H9 (cell line): ENCODE results near the gene GSS. TPM values are rescaled to one million over a fixed set of nuclear protein-coding genes. Genes with fewer than 3 reads are reported as not detected.

ENCODE experiments used
- DNase-seq: peaks from one replicate; pipeline ENCODE4 v3.0.0-alpha.2; 2017
- H2AFZ ChIP-seq: one replicate; pipeline ENCODE4 v1.6.1; 2013; ENCODE audit warnings: mild to moderate bottlenecking, low read length, control low read depth, moderate library complexity
- H2AK5ac ChIP-seq: 2 replicates; pipeline ENCODE4 v1.6.1; 2013; ENCODE audit warnings: low read length, control low read depth, mixed read lengths; ENCODE audit not compliant: insufficient read length
- H2BK120ac ChIP-seq: one replicate; pipeline ENCODE4 v1.6.1; 2013; ENCODE audit warnings: low read depth, mild to moderate bottlenecking, low read length, control low read depth, inconsistent platforms; ENCODE audit not compliant: poor library complexity, severe bottlenecking
- H2BK12ac ChIP-seq: 2 replicates; pipeline ENCODE4 v1.6.1; 2013; ENCODE audit warnings: low read length, control low read depth, mixed read lengths, low read depth; ENCODE audit not compliant: insufficient read length
- H2BK15ac ChIP-seq: 2 replicates; pipeline ENCODE4 v1.6.1; 2013; ENCODE audit warnings: low read depth, low read length, control low read depth
- H2BK20ac ChIP-seq: one replicate; pipeline ENCODE4 v1.6.1; 2013; ENCODE audit warnings: low read depth, mild to moderate bottlenecking, low read length, control low read depth, inconsistent platforms; ENCODE audit not compliant: poor library complexity, severe bottlenecking
- H2BK5ac ChIP-seq: 2 replicates; pipeline ENCODE4 v1.6.1; 2013; ENCODE audit warnings: low read length, control low read depth, mixed read lengths; ENCODE audit not compliant: insufficient read length
- H3K14ac ChIP-seq: 2 replicates; pipeline ENCODE4 v1.6.1; 2013; ENCODE audit warnings: low read length, control low read depth; ENCODE audit not compliant: insufficient read depth
- H3K18ac ChIP-seq: 2 replicates; pipeline ENCODE4 v1.6.1; 2013; ENCODE audit warnings: low read depth, mild to moderate bottlenecking, mixed read lengths, low read length, control low read depth; ENCODE audit not compliant: insufficient read length
- H3K23ac ChIP-seq: 2 replicates; pipeline ENCODE4 v1.6.1; 2013; ENCODE audit warnings: low read length, control low read depth, mixed read lengths, low read depth; ENCODE audit not compliant: insufficient read length
- H3K23me2 ChIP-seq: 2 replicates; pipeline ENCODE4 v1.6.1; 2013; ENCODE audit warnings: low read depth, mild to moderate bottlenecking, mixed read lengths, low read length, control low read depth; ENCODE audit not compliant: insufficient read length, poor library complexity, severe bottlenecking
- H3K27ac ChIP-seq: 2 replicates; pipeline ENCODE4 v1.5.1; 2013; ENCODE audit warnings: low read length, control low read depth, mixed read lengths, low read depth; ENCODE audit not compliant: insufficient read length
- H3K27me3 ChIP-seq: 2 replicates; pipeline ENCODE4 v1.6.1; 2013; ENCODE audit warnings: low read length, control low read depth, inconsistent platforms; ENCODE audit not compliant: insufficient read depth
- H3K4ac ChIP-seq: 2 replicates; pipeline ENCODE4 v1.6.1; 2013; ENCODE audit warnings: low read depth, mild to moderate bottlenecking, control low read depth, inconsistent platforms, low read length, moderate library complexity
- H3K4me1 ChIP-seq: 2 replicates; pipeline ENCODE4 v1.6.1; 2013; ENCODE audit warnings: low read length, control low read depth, inconsistent platforms; ENCODE audit not compliant: insufficient read depth
- H3K4me2 ChIP-seq: 2 replicates; pipeline ENCODE4 v1.6.1; 2013; ENCODE audit warnings: low read length, control low read depth, mixed read lengths; ENCODE audit not compliant: insufficient read length, insufficient read depth
- H3K56ac ChIP-seq: 2 replicates; pipeline ENCODE4 v1.6.1; 2013; ENCODE audit warnings: low read depth, mild to moderate bottlenecking, mixed read lengths, low read length, control low read depth; ENCODE audit not compliant: insufficient read length
- H3K79me1 ChIP-seq: 2 replicates; pipeline ENCODE4 v1.6.1; 2013; ENCODE audit warnings: low read depth, mild to moderate bottlenecking, moderate library complexity, low read length, control low read depth, inconsistent platforms; ENCODE audit not compliant: insufficient read depth, poor library complexity, severe bottlenecking
- H3K79me2 ChIP-seq: 2 replicates; pipeline ENCODE4 v1.6.1; 2013; ENCODE audit warnings: low read length, control low read depth, inconsistent platforms; ENCODE audit not compliant: insufficient read depth
- H3K9ac ChIP-seq: 2 replicates; pipeline ENCODE4 v1.6.1; 2013; ENCODE audit warnings: low read length, control low read depth, mixed read lengths; ENCODE audit not compliant: insufficient read length; ENCODE audit errors: extremely low read depth
- H3K9me3 ChIP-seq: one replicate; pipeline ENCODE4 v1.6.1; 2013; ENCODE audit warnings: low read depth, low read length, inconsistent platforms; ENCODE audit not compliant: control insufficient read depth
- H3T11ph ChIP-seq: one replicate; pipeline ENCODE4 v1.6.1; 2013; ENCODE audit warnings: mild to moderate bottlenecking, low read length, control low read depth, inconsistent platforms
- H4K20me1 ChIP-seq: one replicate; pipeline ENCODE4 v1.6.1; 2013; ENCODE audit not compliant: control insufficient read depth, insufficient read length, insufficient read depth
- H4K5ac ChIP-seq: 2 replicates; pipeline ENCODE4 v1.6.1; 2013; ENCODE audit warnings: low read depth, mild to moderate bottlenecking, mixed read lengths, low read length, control low read depth; ENCODE audit not compliant: insufficient read length
- H4K8ac ChIP-seq: replicated peaks from 2 replicates; pipeline ENCODE4 v1.6.1; 2013; ENCODE audit warnings: low read length, control low read depth, mixed read lengths, low read depth; ENCODE audit not compliant: insufficient read length
- H4K91ac ChIP-seq: 2 replicates; pipeline ENCODE4 v1.6.1; 2013; ENCODE audit warnings: low read depth, mild to moderate bottlenecking, moderate library complexity, mixed read lengths, low read length, control low read depth; ENCODE audit not compliant: insufficient read length
- H3K27ac Mint-ChIP-seq, 3 experiments: 2 replicates in 2 of 3; 3 replicates in 1 of 3; pipeline ENCODE4 v1.8.0; 2020 to 2021; ENCODE audit warnings: mixed read lengths in 3 of 3, mild to moderate bottlenecking in 1 of 3, moderate library complexity in 1 of 3
- H3K27me3 Mint-ChIP-seq: 2 replicates; pipeline ENCODE4 v1.8.0; 2021; ENCODE audit warnings: low read depth, mild to moderate bottlenecking, moderate library complexity, mixed read lengths
- H3K36me3 Mint-ChIP-seq, 3 experiments: 2 replicates in 2 of 3; 3 replicates in 1 of 3; pipeline ENCODE4 v1.8.0; 2020 to 2021; ENCODE audit warnings: low read depth in 3 of 3, mixed read lengths in 3 of 3; ENCODE audit not compliant: insufficient read depth in 1 of 3
- H3K4me1 Mint-ChIP-seq, 2 experiments: 2 replicates each; pipeline ENCODE4 v1.8.0; 2020; ENCODE audit warnings: mixed read lengths in 2 of 2
- H3K4me3 Mint-ChIP-seq, 2 experiments: 2 replicates in 1 of 2; 3 replicates in 1 of 2; pipeline ENCODE4 v1.8.0; 2020 to 2021; ENCODE audit warnings: mild to moderate bottlenecking in 2 of 2, mixed read lengths in 2 of 2, moderate library complexity in 1 of 2
- H3K9me3 Mint-ChIP-seq, 2 experiments: 2 replicates in 1 of 2; 3 replicates in 1 of 2; pipeline ENCODE4 v1.8.0; 2020; ENCODE audit warnings: mild to moderate bottlenecking in 2 of 2, mixed read lengths in 2 of 2, moderate library complexity in 1 of 2
- CTCF ChIP-seq: fragments of 200-600 bp; sonication (generic); conservative IDR thresholded peaks from 3 replicates; pipeline ENCODE4 v1.8.0; 2021; ENCODE audit warnings: antibody characterized with exemption, mild to moderate bottlenecking
- WGBS: extraction: QIAGEN DNeasy Blood & Tissue Kit; methylation state at CpG from one replicate; pipeline ENCODE4 v1.1.7; 2013; ENCODE audit warnings: missing lambda C conversion rate, low lambda C conversion rate, mixed read lengths; ENCODE audit not compliant: insufficient read length; ENCODE audit errors: extremely low coverage; 5-methylcytosine and 5-hydroxymethylcytosine counted together
- total RNA-seq: library from RNA; stranded (reverse); gene quantifications from 2 replicates; pipeline ENCODE4 v1.2.1, GENCODE V29; 2021

GSS gene
- total RNA-seq, 1 experiment from 2014 or later: 48.5 TPM

- no CpG with 5 or more reads among the region's 2 CpGs for WGBS
- H3K4me1 ChIP-seq: no peaks in the 10 kb centered on the region
- peaks cover 28 to 35% of the 10 kb centered on the region in 2 experiments for H3K4me1 Mint-ChIP-seq
- no peaks in the 10 kb centered on the region for H3K9me3 ChIP-seq
- peaks cover 0 to 12% (median 5%) of the 10 kb centered on the region in 3 experiments; a peak in 4 of 7 replicates for H3K36me3 Mint-ChIP-seq
- H3K27me3 Mint-ChIP-seq: no peaks in the 10 kb centered on the region; the same call in 1 of the 2 replicates
- no peak overlapping the region for H2AK5ac ChIP-seq
- no peaks in the 10 kb centered on the region for H3K79me2 ChIP-seq
- no peak overlapping the region for H2AFZ ChIP-seq
- no peak overlapping the region for H3K4me3 Mint-ChIP-seq
- H3K27me3 ChIP-seq: no peaks in the 10 kb centered on the region
- H3K14ac ChIP-seq: no peak overlapping the region
- peak overlapping the region in 2 of 3 experiments; percentile 63 to 90; a peak in 3 of 7 replicates for H3K27ac Mint-ChIP-seq
- no peak overlapping the region for H2BK12ac ChIP-seq
- no peak overlapping the region for H3K9ac ChIP-seq
- no peak overlapping the region for H4K5ac ChIP-seq
- H3K4me2 ChIP-seq: no peak overlapping the region
- no peak for TF ChIP-seq CTCF
- H4K20me1 ChIP-seq: no peaks in the 10 kb centered on the region
- H3K27ac ChIP-seq: no peak overlapping the region
- no peak overlapping the region for H3K4ac ChIP-seq
- no peak overlapping the region for H4K8ac ChIP-seq
- H3K23me2 ChIP-seq: peaks cover 5% of the 10 kb centered on the region
- DNase-seq: no peak
- no peak overlapping the region for H2BK120ac ChIP-seq
- no peaks in the 10 kb centered on the region; a peak in 1 of 5 replicates for H3K9me3 Mint-ChIP-seq
- no peak overlapping the region for H3K18ac ChIP-seq
- no peaks in the 10 kb centered on the region for H3K79me1 ChIP-seq
- no peak overlapping the region for H3K23ac ChIP-seq
- H2BK20ac ChIP-seq: no peak overlapping the region
- no peak overlapping the region for H2BK5ac ChIP-seq
- H3T11ph ChIP-seq: no peak overlapping the region
- no peak overlapping the region for H2BK15ac ChIP-seq
- H4K91ac ChIP-seq: no peak overlapping the region
- no peak overlapping the region for H3K56ac ChIP-seq
Observed at GRCh38 chr20:34951252-34951651, 4.4 kb downstream of the GSS start.
